HL-60 (cell line): ENCODE results near the gene SVEP1.
"Not testable (repeated sequence)": the region's sequence is repeated elsewhere in the genome, so short reads cannot be mapped to it uniquely, and the experiment has no call there.

Source experiments
- DNase-seq, 2 experiments: peaks; one replicate each; pipeline ENCODE4 v3.0.0-alpha.2; 2010 to 2020; ENCODE audit warnings: low read depth in 1 of 2, low spot score in 1 of 2
- H3K27ac ChIP-seq: fragments of 250-450 bp; sonication (Bioruptor Pico); replicated peaks from 2 replicates; pipeline ENCODE4 v1.5.1; 2020; ENCODE audit warnings: mild to moderate bottlenecking, moderate library complexity
- H3K27me3 ChIP-seq: fragments of 250-450 bp; sonication (Bioruptor Pico); 2 replicates; pipeline ENCODE4 v1.5.1; 2021; ENCODE audit warnings: mild to moderate bottlenecking, moderate library complexity; ENCODE audit not compliant: insufficient read depth, poor library complexity, severe bottlenecking
- H3K4me3 ChIP-seq: replicated peaks from 2 replicates; pipeline ENCODE4 v1.5.1; 2011; ENCODE audit warnings: mild to moderate bottlenecking, control low read depth, low read length; ENCODE audit not compliant: insufficient read depth
- GABPA ChIP-seq: IDR thresholded peaks from 2 replicates; pipeline ENCODE4 v1.6.1; 2012; ENCODE audit warnings: low read depth
- POLR2AphosphoS5 ChIP-seq: IDR thresholded peaks from 2 replicates; pipeline ENCODE4 v1.6.1; 2012; ENCODE audit warnings: low read depth
- SPI1 ChIP-seq: IDR thresholded peaks from 2 replicates; pipeline ENCODE4 v1.6.1; 2012; ENCODE audit warnings: low read depth, mild to moderate bottlenecking, borderline replicate concordance
- TF ChIP-seq, protein P1 (sequence below): IDR thresholded peaks from 2 replicates; pipeline ENCODE4 v1.6.1; 2012; ENCODE audit warnings: low read depth; ENCODE audit not compliant: insufficient replicate concordance
- TF ChIP-seq, protein P2 (sequence below): IDR thresholded peaks from one replicate; pipeline ENCODE4 v1.5.1; 2011; ENCODE audit warnings: low read length, control low read depth, inconsistent platforms; ENCODE audit not compliant: insufficient read depth

SVEP1 gene

DNA sequence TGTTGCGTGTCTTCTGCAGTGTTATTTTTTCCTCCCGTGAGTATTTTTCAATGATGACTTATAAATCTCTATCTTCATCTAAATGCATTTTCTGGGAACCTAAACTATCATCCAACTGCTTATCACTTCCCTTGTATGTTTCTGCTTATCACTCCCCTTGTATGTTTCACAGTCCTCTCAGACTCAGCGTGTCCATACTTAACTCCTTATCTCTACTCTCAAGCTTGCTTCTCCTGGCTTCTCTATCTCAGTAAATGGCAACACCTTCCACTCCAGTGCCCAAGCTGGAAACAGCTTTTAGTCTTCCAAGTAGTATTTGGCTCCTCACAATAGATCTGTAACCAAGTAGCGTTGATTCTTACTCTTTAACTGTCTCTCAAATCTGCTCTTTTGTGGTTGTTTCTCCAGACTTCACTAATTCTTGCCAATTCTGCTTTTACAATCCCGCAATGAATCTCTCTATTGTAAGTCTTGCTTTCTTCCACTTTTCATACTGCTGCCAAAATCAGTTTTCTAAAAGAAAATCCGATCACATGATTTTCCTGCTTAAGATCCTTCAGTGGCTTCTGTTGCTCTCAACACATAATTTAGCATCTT lies 208.0 kb downstream of the SVEP1 start:
- H3K27me3 ChIP-seq, result no peaks in the 10 kb centered on the region
- no peak overlapping the region for H3K27ac ChIP-seq
- no peak for DNase-seq
- H3K4me3 ChIP-seq, result no peak overlapping the region
- TF ChIP-seq GABPA, result no peak
- TF ChIP-seq, protein P1, sequence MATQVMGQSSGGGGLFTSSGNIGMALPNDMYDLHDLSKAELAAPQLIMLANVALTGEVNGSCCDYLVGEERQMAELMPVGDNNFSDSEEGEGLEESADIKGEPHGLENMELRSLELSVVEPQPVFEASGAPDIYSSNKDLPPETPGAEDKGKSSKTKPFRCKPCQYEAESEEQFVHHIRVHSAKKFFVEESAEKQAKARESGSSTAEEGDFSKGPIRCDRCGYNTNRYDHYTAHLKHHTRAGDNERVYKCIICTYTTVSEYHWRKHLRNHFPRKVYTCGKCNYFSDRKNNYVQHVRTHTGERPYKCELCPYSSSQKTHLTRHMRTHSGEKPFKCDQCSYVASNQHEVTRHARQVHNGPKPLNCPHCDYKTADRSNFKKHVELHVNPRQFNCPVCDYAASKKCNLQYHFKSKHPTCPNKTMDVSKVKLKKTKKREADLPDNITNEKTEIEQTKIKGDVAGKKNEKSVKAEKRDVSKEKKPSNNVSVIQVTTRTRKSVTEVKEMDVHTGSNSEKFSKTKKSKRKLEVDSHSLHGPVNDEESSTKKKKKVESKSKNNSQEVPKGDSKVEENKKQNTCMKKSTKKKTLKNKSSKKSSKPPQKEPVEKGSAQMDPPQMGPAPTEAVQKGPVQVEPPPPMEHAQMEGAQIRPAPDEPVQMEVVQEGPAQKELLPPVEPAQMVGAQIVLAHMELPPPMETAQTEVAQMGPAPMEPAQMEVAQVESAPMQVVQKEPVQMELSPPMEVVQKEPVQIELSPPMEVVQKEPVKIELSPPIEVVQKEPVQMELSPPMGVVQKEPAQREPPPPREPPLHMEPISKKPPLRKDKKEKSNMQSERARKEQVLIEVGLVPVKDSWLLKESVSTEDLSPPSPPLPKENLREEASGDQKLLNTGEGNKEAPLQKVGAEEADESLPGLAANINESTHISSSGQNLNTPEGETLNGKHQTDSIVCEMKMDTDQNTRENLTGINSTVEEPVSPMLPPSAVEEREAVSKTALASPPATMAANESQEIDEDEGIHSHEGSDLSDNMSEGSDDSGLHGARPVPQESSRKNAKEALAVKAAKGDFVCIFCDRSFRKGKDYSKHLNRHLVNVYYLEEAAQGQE, result no peak
- TF ChIP-seq, protein P2, sequence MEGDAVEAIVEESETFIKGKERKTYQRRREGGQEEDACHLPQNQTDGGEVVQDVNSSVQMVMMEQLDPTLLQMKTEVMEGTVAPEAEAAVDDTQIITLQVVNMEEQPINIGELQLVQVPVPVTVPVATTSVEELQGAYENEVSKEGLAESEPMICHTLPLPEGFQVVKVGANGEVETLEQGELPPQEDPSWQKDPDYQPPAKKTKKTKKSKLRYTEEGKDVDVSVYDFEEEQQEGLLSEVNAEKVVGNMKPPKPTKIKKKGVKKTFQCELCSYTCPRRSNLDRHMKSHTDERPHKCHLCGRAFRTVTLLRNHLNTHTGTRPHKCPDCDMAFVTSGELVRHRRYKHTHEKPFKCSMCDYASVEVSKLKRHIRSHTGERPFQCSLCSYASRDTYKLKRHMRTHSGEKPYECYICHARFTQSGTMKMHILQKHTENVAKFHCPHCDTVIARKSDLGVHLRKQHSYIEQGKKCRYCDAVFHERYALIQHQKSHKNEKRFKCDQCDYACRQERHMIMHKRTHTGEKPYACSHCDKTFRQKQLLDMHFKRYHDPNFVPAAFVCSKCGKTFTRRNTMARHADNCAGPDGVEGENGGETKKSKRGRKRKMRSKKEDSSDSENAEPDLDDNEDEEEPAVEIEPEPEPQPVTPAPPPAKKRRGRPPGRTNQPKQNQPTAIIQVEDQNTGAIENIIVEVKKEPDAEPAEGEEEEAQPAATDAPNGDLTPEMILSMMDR, result no peak
- TF ChIP-seq POLR2AphosphoS5, result no peak
- no peak for TF ChIP-seq SPI1

DNA sequence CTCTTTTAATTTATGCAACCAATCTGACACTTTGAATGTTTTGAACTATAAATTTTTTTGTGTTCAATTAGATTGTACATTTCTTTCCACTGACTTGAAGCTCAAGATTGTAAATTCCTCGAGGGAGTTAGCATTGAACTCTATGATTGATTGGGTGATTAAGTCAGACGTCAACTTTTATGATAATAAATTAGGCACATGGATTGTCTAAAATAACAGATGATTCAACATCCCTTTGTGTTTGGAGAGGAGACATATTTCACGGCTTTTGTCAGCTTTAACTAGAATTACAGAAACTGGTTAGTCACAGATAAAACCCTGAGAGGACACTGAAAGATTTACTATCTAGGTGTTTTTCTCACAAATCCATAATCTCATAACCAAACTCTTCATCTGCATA lies 209.2 kb downstream of the SVEP1 start:
- Histone ChIP-seq H3K27me3 (no peaks in the 10 kb centered on the region), H3K27ac (no peak overlapping the region), H3K4me3 (no peak overlapping the region)
- TF ChIP-seq, protein P1, result no peak
- TF ChIP-seq GABPA (no peak), POLR2AphosphoS5 (no peak), SPI1 (no peak)
- TF ChIP-seq, protein P2, result no peak
- no peak for DNase-seq

DNA sequence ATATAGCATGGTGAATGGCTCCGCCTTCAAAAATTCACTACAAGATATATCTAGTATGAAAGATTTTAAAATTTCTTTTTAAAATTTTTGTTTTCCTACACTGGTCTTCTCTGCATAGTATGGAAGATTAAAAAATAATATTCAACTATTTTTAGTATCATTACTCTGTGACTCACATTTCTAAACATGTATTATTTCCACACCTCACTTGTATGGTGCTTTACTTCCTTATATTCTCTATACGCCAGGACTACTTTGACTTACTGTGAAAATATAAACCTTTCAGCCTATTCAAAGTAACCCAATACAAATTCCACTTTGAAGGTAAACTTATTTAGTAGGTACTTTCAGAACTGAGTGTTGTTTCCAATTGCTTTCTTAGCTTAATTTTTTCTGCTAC lies 215.1 kb downstream of the SVEP1 start:
- no peak for DNase-seq
- H3K27me3 ChIP-seq, result no peaks in the 10 kb centered on the region
- H3K27ac ChIP-seq, result no peak overlapping the region
- H3K4me3 ChIP-seq, result no peak overlapping the region
- TF ChIP-seq POLR2AphosphoS5 (no peak), SPI1 (no peak), GABPA (no peak)
- TF ChIP-seq, protein P2, result no peak
- TF ChIP-seq, protein P1, result no peak

DNA sequence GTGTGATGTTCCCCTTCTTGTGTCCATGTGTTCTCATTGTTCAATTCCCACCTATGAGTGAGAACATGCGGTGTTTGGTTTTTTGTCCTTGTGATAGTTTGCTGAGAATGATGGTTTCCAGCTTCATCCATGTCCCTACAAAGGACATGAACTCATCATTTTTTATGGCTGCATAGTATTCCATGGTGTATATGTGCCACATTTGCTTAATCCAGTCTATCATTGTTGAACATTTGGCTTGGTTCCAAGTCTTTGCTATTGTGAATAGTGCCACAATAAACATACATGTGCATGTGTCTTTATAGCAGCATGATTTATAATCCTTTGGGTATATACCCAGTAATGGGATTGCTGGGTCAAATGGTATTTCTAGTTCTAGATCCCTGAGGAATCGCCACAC lies 220.5 kb downstream of the SVEP1 start:
- DNase-seq, H3K27ac ChIP-seq, H3K27me3 ChIP-seq, H3K4me3 ChIP-seq: not testable (repeated sequence)
